ENCODE measurements around the gene KLHL3. TPM values are rescaled to one million over a fixed set of nuclear protein-coding genes. Genes with fewer than 3 reads are reported as not detected.

The KLHL3 gene
- total and polyA plus RNA-seq, 9 of the 15 experiments (the other 6 are each of a cell fraction or from before 2014, with no cell fraction given): under 0.01 to 1.5 (median 0.22) TPM

GRCh38 chr5:137636830-137637714, 98.8 kb downstream of the KLHL3 start:
- Histone ChIP-seq H3K27me3 (ENCODE audit: control insufficient read depth in 2 of 2, insufficient read depth in 2 of 2, low read length in 2 of 2) (peaks cover 3 to 21% of the 10 kb centered on the region in 2 experiments; a peak in 3 of 5 replicates), H3K9ac (ENCODE audit: insufficient read depth in 1 of 2, low read depth in 2 of 2, low read length in 2 of 2) (no peak overlapping the region), H3K27ac (ENCODE audit: extremely low read depth, low read depth, low read length) (no peak overlapping the region), H3K4me3 (no peak overlapping the region), H3K4me1 (replicated peaks in 1 of 2; ENCODE audit: control insufficient read depth in 2 of 2, insufficient read depth in 2 of 2, low read length in 2 of 2) (no peaks in the 10 kb centered on the region), H3K79me2 (ENCODE audit: control insufficient read depth, insufficient read depth, low read length) (no peaks in the 10 kb centered on the region), H3K9me1 (ENCODE audit: control insufficient read depth, insufficient read depth, low read length) (peaks cover 3% of the 10 kb centered on the region), H3K36me3 (ENCODE audit: control insufficient read depth, insufficient read depth, low read length) (no peaks in the 10 kb centered on the region), H3K4me2 (ENCODE audit: insufficient read depth, low read length) (no peak overlapping the region), H2AFZ (ENCODE audit: low read depth, low read length) (no peak overlapping the region), H4K20me1 (replicated peaks; ENCODE audit: control insufficient read depth, insufficient read depth, low read length) (no peaks in the 10 kb centered on the region), H3K9me3 (replicated peaks; ENCODE audit: control insufficient read depth, insufficient read depth, low read depth, low read length) (no peaks in the 10 kb centered on the region)
- BruUV-seq (replicated peaks): no TSS peak
- FAIRE-seq (no peak), ATAC-seq (no peak), DNase-seq (ENCODE audit: extremely low read depth in 1 of 4, low spot score in 3 of 4) (no peak)
- in situ Hi-C loops (cut with MboI): no loop called here
- 1% methylated on average over 15 of the region's 15 CpGs for whole genome bisulfite sequencing (ENCODE audit: insufficient coverage, low coverage, missing lambda C conversion rate)
- intact Hi-C loops (cut with micrococcal nuclease): no loop called here
- ChIA-PET POLR2A (interaction anchor here (0.8 kb wide), 1 partner anchor 491 kb away, joined by 4 read pairs; no protein-coding TSS in a partner anchor), CTCF (ENCODE audit: low intra/inter-chr PET ratio) (no interaction called here)
- TF ChIP-seq BRF2 (IDR thresholded peaks at IDR 0.05; ENCODE audit: borderline replicate concordance, insufficient read depth, insufficient read length): no peak

- H3K4me3 ChIP-seq: no peak overlapping the region
- intact Hi-C loops (cut with micrococcal nuclease) (no loop called here), in situ Hi-C loops (cut with MboI) (no loop called here)
- no peak overlapping the region for H2AFZ ChIP-seq (ENCODE audit: low read depth, low read length)
- 0% methylated on average over 2 of the region's 2 CpGs for WGBS (ENCODE audit: insufficient coverage, low coverage, missing lambda C conversion rate)
- POLR2A ChIA-PET: no interaction called here
- FAIRE-seq (no peak), DNase-seq (ENCODE audit: extremely low read depth in 1 of 4, low spot score in 3 of 4) (no peak), ATAC-seq (no peak)
- no peaks in the 10 kb centered on the region for H3K4me1 ChIP-seq (replicated peaks in 1 of 2; ENCODE audit: control insufficient read depth in 2 of 2, insufficient read depth in 2 of 2, low read length in 2 of 2)
- no TSS peak for BruUV-seq (replicated peaks)
- H3K79me2 ChIP-seq (ENCODE audit: control insufficient read depth, insufficient read depth, low read length): no peaks in the 10 kb centered on the region
- H3K9me3 ChIP-seq (replicated peaks; ENCODE audit: control insufficient read depth, insufficient read depth, low read depth, low read length): no peaks in the 10 kb centered on the region
- H3K27me3 ChIP-seq (ENCODE audit: control insufficient read depth in 2 of 2, insufficient read depth in 2 of 2, low read length in 2 of 2): peaks cover 3 to 17% of the 10 kb centered on the region in 2 experiments; a peak in 3 of 5 replicates
- CTCF ChIA-PET (ENCODE audit: low intra/inter-chr PET ratio): no interaction called here
- no peak overlapping the region for H3K9ac ChIP-seq (ENCODE audit: insufficient read depth in 1 of 2, low read depth in 2 of 2, low read length in 2 of 2)
- H3K4me2 ChIP-seq (ENCODE audit: insufficient read depth, low read length): no peak overlapping the region
- H3K9me1 ChIP-seq (ENCODE audit: control insufficient read depth, insufficient read depth, low read length): no peaks in the 10 kb centered on the region
- H4K20me1 ChIP-seq (replicated peaks; ENCODE audit: control insufficient read depth, insufficient read depth, low read length): no peaks in the 10 kb centered on the region
- no peaks in the 10 kb centered on the region for H3K36me3 ChIP-seq (ENCODE audit: control insufficient read depth, insufficient read depth, low read length)
- no peak overlapping the region for H3K27ac ChIP-seq (ENCODE audit: extremely low read depth, low read depth, low read length)
- no peak for TF ChIP-seq RBM17 (IDR thresholded peaks at IDR 0.05; ENCODE audit: borderline replicate concordance, low read depth, low read length)
- TF ChIP-seq HMGXB4 (CRISPR knock-in tag; IDR thresholded peaks at IDR 0.05): no peak
- TF ChIP-seq NR2C1 (IDR thresholded peaks at IDR 0.05): no peak
- no peak for TF ChIP-seq NR2C1 (tag; IDR thresholded peaks at IDR 0.05)
- TF ChIP-seq RFX1 (IDR thresholded peaks at IDR 0.05): no peak
- no peak for TF ChIP-seq ZNF449 (CRISPR knock-in tag; IDR thresholded peaks at IDR 0.05)
- no peak for TF ChIP-seq XRCC3 (IDR thresholded peaks at IDR 0.05)
Measured at GRCh38 chr5:137636099-137636498, 99.8 kb downstream of the KLHL3 start.
